ENCODE measurements around the gene MFN2.
"Not testable (repeated sequence)": the region's sequence is repeated elsewhere in the genome, so short reads cannot be mapped to it uniquely, and the experiment has no call there.

The MFN2 gene

GRCh38 chr1:12028957-12029511, 48.8 kb downstream of the MFN2 start:
- DNase-seq = no peak

- DNase-seq = no peak
These were observed 49.6 kb downstream of the MFN2 start for GRCh38 chr1:12029720-12030339.

GRCh38 chr1:12031039-12031980, 51.1 kb downstream of the MFN2 start:
- no peak for DNase-seq

GRCh38 chr1:12032161-12032621, 51.9 kb downstream of the MFN2 start:
- no peak for DNase-seq

GRCh38 chr1:12033441-12033840, 53.2 kb downstream of the MFN2 start:
- DNase-seq = not testable (repeated sequence)

GRCh38 chr1:12034381-12034801, 54.1 kb downstream of the MFN2 start:
- DNase-seq = no peak

- no peak for DNase-seq
These were observed 55.1 kb downstream of the MFN2 start for GRCh38 chr1:12035312-12035711.

GRCh38 chr1:12037486-12038355, 57.5 kb downstream of the MFN2 start:
- no peak for DNase-seq

GRCh38 chr1:12038356-12039163, 58.3 kb downstream of the MFN2 start:
- no peak for DNase-seq

GRCh38 chr1:12039164-12039525, 58.9 kb downstream of the MFN2 start:
- no peak for DNase-seq

- not testable (repeated sequence) for DNase-seq
These were observed 59.7 kb downstream of the MFN2 start for GRCh38 chr1:12039824-12040456.

GRCh38 chr1:12040457-12041051, 60.3 kb downstream of the MFN2 start:
- no peak for DNase-seq

- DNase-seq = not testable (repeated sequence)
These were observed 64.1 kb downstream of the MFN2 start for GRCh38 chr1:12044187-12044877.

GRCh38 chr1:12046749-12047119, 66.5 kb downstream of the MFN2 start:
- DNase-seq = no peak

- no peak for DNase-seq
These were observed 67.1 kb downstream of the MFN2 start for GRCh38 chr1:12047120-12047876.

GRCh38 chr1:12048372-12048771, 68.1 kb downstream of the MFN2 start:
- no peak for DNase-seq

- no peak for DNase-seq
These were observed 69.4 kb downstream of the MFN2 start for GRCh38 chr1:12049616-12050015.

GRCh38 chr1:12051361-12051760, 71.1 kb downstream of the MFN2 start:
- DNase-seq = no peak

GRCh38 chr1:12052008-12052573, 71.8 kb downstream of the MFN2 start:
- no peak for DNase-seq

All from NCI-H2107 (cell line).